HTERT RPE-1 (cell line): Measurements from ENCODE around the gene RASD2.
"Not testable (repeated sequence)": the region's sequence is repeated elsewhere in the genome, so short reads cannot be mapped to it uniquely, and the experiment has no call there.

ENCODE experiments used
- in situ Hi-C: fragments of 300-500 bp; cut with MboI; formaldehyde crosslinking; loops from 4 replicates; pipeline ENCODE4 v1.14.3; 2020; ENCODE audit warnings: low sequenced_read_pairs

Gene RASD2

GRCh38 chr22:35540595-35541253 is at the start of gene RASD2:
TSS of gene RASD2 (plus strand) at chr22:35540831. CDS start at chr22:35546810, 5,979 bp downstream.
- in situ Hi-C loops = no loop called here

- in situ Hi-C loops = not testable (repeated sequence)
Observed at GRCh38 chr22:35491061-35491907, 49.3 kb upstream of the RASD2 start.

- in situ Hi-C loops = no loop called here
Observed at GRCh38 chr22:35491908-35492380, 48.7 kb upstream of the RASD2 start.

- in situ Hi-C loops = no loop called here
Observed at GRCh38 chr22:35493074-35493473, 47.6 kb upstream of the RASD2 start.

- in situ Hi-C loops = not testable (repeated sequence)
Observed at GRCh38 chr22:35495711-35496110, 44.9 kb upstream of the RASD2 start.

GRCh38 chr22:35496768-35497312 is 43.8 kb upstream of the RASD2 start:
- in situ Hi-C loops = no loop called here

- in situ Hi-C loops = no loop called here
Observed at GRCh38 chr22:35498026-35498800, 42.4 kb upstream of the RASD2 start.

GRCh38 chr22:35502836-35503235 is 37.8 kb upstream of the RASD2 start:
- in situ Hi-C loops = no loop called here

GRCh38 chr22:35505399-35506258 is 35.0 kb upstream of the RASD2 start:
- in situ Hi-C loops = no loop called here

- in situ Hi-C loops = no loop called here
Observed at GRCh38 chr22:35506259-35506570, 34.4 kb upstream of the RASD2 start.

- in situ Hi-C loops = not testable (repeated sequence)
Observed at GRCh38 chr22:35507851-35508250, 32.8 kb upstream of the RASD2 start.

GRCh38 chr22:35509451-35509850 is 31.2 kb upstream of the RASD2 start:
- in situ Hi-C loops = no loop called here

GRCh38 chr22:35509960-35510359 is 30.7 kb upstream of the RASD2 start:
- in situ Hi-C loops = no loop called here

GRCh38 chr22:35510481-35510934 is 30.1 kb upstream of the RASD2 start:
- in situ Hi-C loops = no loop called here

- in situ Hi-C loops = no loop called here
Observed at GRCh38 chr22:35510951-35511350, 29.7 kb upstream of the RASD2 start.

- in situ Hi-C loops = no loop called here
Observed at GRCh38 chr22:35514366-35514765, 26.3 kb upstream of the RASD2 start.

- in situ Hi-C loops = not testable (repeated sequence)
Observed at GRCh38 chr22:35515952-35516351, 24.7 kb upstream of the RASD2 start.

- in situ Hi-C loops = no loop called here
Observed at GRCh38 chr22:35516723-35517122, 23.9 kb upstream of the RASD2 start.

GRCh38 chr22:35517207-35517606 is 23.4 kb upstream of the RASD2 start:
- in situ Hi-C loops = no loop called here
